Stomach (tissue), 9 donors: ENCODE data around the gene PNMA8A. TPM values are rescaled to one million over a fixed set of nuclear protein-coding genes. Genes with fewer than 3 reads are reported as not detected.
A peak's percentile ranks its signal among the peaks of the same experiment; 100 is the strongest.

ENCODE experiments used
- DNase-seq, 2 donors: peaks; one replicate each; pipeline versions ENCODE4 v3.0.0 to v3.0.0-alpha.2; 2013 to 2019
- H3K27ac ChIP-seq, 5 donors: fragments of 200-600 bp in 4 of 5; sonication (generic) in 4 of 5; one replicate each; pipeline ENCODE4 v1.5.1; 2013 to 2019; ENCODE audit warnings: mild to moderate bottlenecking in 1 of 5, moderate library complexity in 1 of 5
- H3K27me3 ChIP-seq, 3 donors: fragments of 200-600 bp; sonication (generic); one replicate each; pipeline ENCODE4 v1.5.1; 2017 to 2019; ENCODE audit warnings: mixed run types in 1 of 3
- H3K36me3 ChIP-seq, 4 donors: fragments of 200-600 bp; sonication (generic); 1 replicate in 3 of 4; 2 replicates in 1 of 4; pipeline ENCODE4 v1.5.1; 2016 to 2019
- H3K4me1 ChIP-seq, 4 donors: fragments of 200-600 bp; sonication (generic); one replicate each; pipeline ENCODE4 v1.5.1; 2016 to 2019
- H3K4me3 ChIP-seq, 4 donors: fragments of 200-600 bp; sonication (generic) in 3 of 4; one replicate each; pipeline ENCODE4 v1.5.1; 2016 to 2019; ENCODE audit warnings: mild to moderate bottlenecking in 1 of 4
- H3K9me3 ChIP-seq, 4 donors: fragments of 200-600 bp; sonication (generic); one replicate each; pipeline ENCODE4 v1.5.1; 2016 to 2019
- CTCF ChIP-seq, 7 experiments: fragments of 450-650 bp in 4 of 7; fragments of 200-600 bp in 3 of 7; sonication (generic) in 3 of 7; IDR thresholded peaks; one replicate each; pipeline ENCODE4 v1.5.1; 2016 to 2019; ENCODE audit warnings: antibody characterized with exemption in 7 of 7, control low read depth in 2 of 7, mild to moderate bottlenecking in 1 of 7
- EP300 ChIP-seq: sonication (generic); formaldehyde crosslinking; IDR thresholded peaks from one replicate; pipeline ENCODE4 v1.6.1; 2017; ENCODE audit warnings: antibody characterized with exemption
- POLR2A ChIP-seq, 4 donors: fragments of 450-650 bp; IDR thresholded peaks; one replicate each; pipeline ENCODE4 v1.6.1; 2016; ENCODE audit warnings: antibody characterized with exemption in 4 of 4, control low read depth in 2 of 4, mild to moderate bottlenecking in 1 of 4, moderate library complexity in 1 of 4
- POLR2AphosphoS5 ChIP-seq, 3 donors: sonication (generic); formaldehyde crosslinking; IDR thresholded peaks; one replicate each; pipeline ENCODE4 v1.6.1; 2016; ENCODE audit warnings: antibody characterized with exemption in 3 of 3
- WGBS, 5 donors: extraction: QIAGEN DNeasy Blood & Tissue Kit in 3 of 5; methylation state at CpG; one replicate each; pipeline versions ENCODE4 v1.1.5 to v1.1.7; 2013 to 2018; 5-methylcytosine and 5-hydroxymethylcytosine counted together
- intact Hi-C: fragments of 100-400 bp; cut with DNase I; formaldehyde crosslinking; loops from one replicate; pipeline ENCODE4 v1.15.1; 2023; ENCODE audit warnings: low total_unique reads
- polyA plus RNA-seq, 3 donors: library from polyadenylated mRNA; stranded (reverse); fragments of 200-250 nt; gene quantifications; one replicate each; pipeline ENCODE4 v1.2.3, GENCODE V29; 2013
- total RNA-seq, 5 donors: library from RNA; depleted of rRNA; stranded (reverse); fragments of >200 nt; gene quantifications; one replicate each; pipeline versions ENCODE4 v1.1.0 to v1.2.3, GENCODE V29; 2014 to 2016
- donor health status: healthy with polysubstance abuse.
- donor health status: Bipolar disorder and iron deficiency.
- donor health status: healthy.

Gene PNMA8A
- total and polyA plus RNA-seq, 8 donors, result 0.43 to 4.8 (median 1.4) TPM; not detected in 2

- intact Hi-C loops, result no loop called here
These were observed 9.1 kb upstream of the PNMA8A start for GRCh38 chr19:46480415-46480814.

GRCh38 chr19:46478356-46478986, 7.1 kb upstream of the PNMA8A start:
- WGBS, 5 donors, result 34 to 60% (median 56%) methylated on average over 4 of the region's 4 CpGs
- peaks cover 0 to 68% (median 5%) of the 10 kb centered on the region in 3 donors for H3K27me3 ChIP-seq
- H3K27ac ChIP-seq, result no peak overlapping the region
- H3K4me3 ChIP-seq, result no peak overlapping the region
- peaks cover 0 to 7% (median 0%) of the 10 kb centered on the region in 4 donors for H3K4me1 ChIP-seq
- no peak for TF ChIP-seq POLR2A (IDR thresholded peaks at IDR 0.05)
- no peak for TF ChIP-seq POLR2AphosphoS5 (IDR thresholded peaks at IDR 0.05)
- TF ChIP-seq EP300, result no peak
- no peak for TF ChIP-seq CTCF (IDR thresholded peaks at IDR 0.05)
- DNase-seq, result peak in 1 of 2 donors; percentile 73
- H3K9me3 ChIP-seq, result no peaks in the 10 kb centered on the region
- intact Hi-C loops, result no loop called here
- no peaks in the 10 kb centered on the region for H3K36me3 ChIP-seq

More at GRCh38 chr19:46480415-46480814, 9.1 kb upstream of the PNMA8A start:
- no peak for TF ChIP-seq CTCF (IDR thresholded peaks at IDR 0.05)
- TF ChIP-seq POLR2AphosphoS5 (IDR thresholded peaks at IDR 0.05), result no peak
- no peak for TF ChIP-seq POLR2A (IDR thresholded peaks at IDR 0.05)
- no peak for TF ChIP-seq EP300
- H3K27me3 ChIP-seq, result peaks cover 0 to 53% (median 0%) of the 10 kb centered on the region in 3 donors
- peak overlapping the region in 4 of 5 donors; percentile 32 to 77 (median 73) for H3K27ac ChIP-seq
- WGBS, 5 donors, result 31 to 38% (median 34%) methylated on average over 12 of the region's 12 CpGs
- H3K4me3 ChIP-seq, result no peak overlapping the region
- peak in 1 of 2 donors; percentile 92 for DNase-seq
- H3K4me1 ChIP-seq, result peaks cover 0 to 7% (median 0%) of the 10 kb centered on the region in 4 donors
- H3K9me3 ChIP-seq, result no peaks in the 10 kb centered on the region
- H3K36me3 ChIP-seq, result no peaks in the 10 kb centered on the region

GRCh38 chr19:46475986-46476385, 4.6 kb upstream of the PNMA8A start:
- Histone ChIP-seq H3K27me3 (peaks cover 0 to 74% (median 15%) of the 10 kb centered on the region in 3 donors), H3K36me3 (no peaks in the 10 kb centered on the region), H3K27ac (no peak overlapping the region), H3K4me3 (no peak overlapping the region), H3K4me1 (peaks cover 8 to 17% (median 10%) of the 10 kb centered on the region in 4 donors), H3K9me3 (no peaks in the 10 kb centered on the region)
- intact Hi-C loops, result no loop called here
- WGBS, 5 donors, result 45 to 63% (median 59%) methylated on average over 2 of the region's 2 CpGs
- no peak for TF ChIP-seq CTCF (IDR thresholded peaks at IDR 0.05)
- TF ChIP-seq POLR2A (IDR thresholded peaks at IDR 0.05), result no peak
- no peak for TF ChIP-seq POLR2AphosphoS5 (IDR thresholded peaks at IDR 0.05)
- no peak for TF ChIP-seq EP300
- no peak for DNase-seq

GRCh38 chr19:46474211-46474610, 2.8 kb upstream of the PNMA8A start:
- Histone ChIP-seq H3K4me3 (no peak overlapping the region), H3K9me3 (no peaks in the 10 kb centered on the region), H3K36me3 (no peaks in the 10 kb centered on the region), H3K27me3 (peaks cover 0 to 71% (median 16%) of the 10 kb centered on the region in 3 donors), H3K4me1 (peaks cover 11 to 15% (median 13%) of the 10 kb centered on the region in 4 donors), H3K27ac (no peak overlapping the region)
- 81 to 91% (median 82%) methylated on average over 8 of the region's 8 CpGs for WGBS, 5 donors
- TF ChIP-seq POLR2A (IDR thresholded peaks at IDR 0.05) (no peak), POLR2AphosphoS5 (IDR thresholded peaks at IDR 0.05) (no peak), CTCF (IDR thresholded peaks at IDR 0.05) (no peak), EP300 (no peak)
- intact Hi-C loops, result no loop called here
- no peak for DNase-seq
